SK-N-SH (cell line): ENCODE measurements around the gene THAP3.

Experiments
- CHD2 ChIP-seq: fragments of 150-350 bp; IDR thresholded peaks from 2 replicates; pipeline ENCODE4 v1.6.1; 2018; ENCODE audit warnings: low read length; ENCODE audit not compliant: partially characterized antibody
- CTCF ChIP-seq: fragments of 200-600 bp; sonication (generic); IDR thresholded peaks from 2 replicates; pipeline ENCODE4 v1.6.1; 2017; ENCODE audit warnings: antibody characterized with exemption, mild to moderate bottlenecking, moderate library complexity
- EP300 ChIP-seq, 2 experiments: IDR thresholded peaks; 2 replicates each; pipeline versions ENCODE4 v1.4.0 to v1.6.1; 2012; ENCODE audit warnings: borderline replicate concordance in 1 of 2, low read depth in 1 of 2, low read length in 1 of 2
- RCOR1 ChIP-seq: fragments of 150-350 bp; IDR thresholded peaks from 2 replicates; pipeline ENCODE4 v1.6.1; 2017; ENCODE audit warnings: antibody characterized with exemption, low read length
- TCF12 ChIP-seq: IDR thresholded peaks from 2 replicates; pipeline ENCODE4 v1.4.0; 2012
- TF ChIP-seq, protein P1 (sequence below): IDR thresholded peaks from 2 replicates; pipeline ENCODE4 v1.6.1; 2012; ENCODE audit warnings: mild to moderate bottlenecking, low read depth, low read length, moderate library complexity

- TF ChIP-seq, protein P1, sequence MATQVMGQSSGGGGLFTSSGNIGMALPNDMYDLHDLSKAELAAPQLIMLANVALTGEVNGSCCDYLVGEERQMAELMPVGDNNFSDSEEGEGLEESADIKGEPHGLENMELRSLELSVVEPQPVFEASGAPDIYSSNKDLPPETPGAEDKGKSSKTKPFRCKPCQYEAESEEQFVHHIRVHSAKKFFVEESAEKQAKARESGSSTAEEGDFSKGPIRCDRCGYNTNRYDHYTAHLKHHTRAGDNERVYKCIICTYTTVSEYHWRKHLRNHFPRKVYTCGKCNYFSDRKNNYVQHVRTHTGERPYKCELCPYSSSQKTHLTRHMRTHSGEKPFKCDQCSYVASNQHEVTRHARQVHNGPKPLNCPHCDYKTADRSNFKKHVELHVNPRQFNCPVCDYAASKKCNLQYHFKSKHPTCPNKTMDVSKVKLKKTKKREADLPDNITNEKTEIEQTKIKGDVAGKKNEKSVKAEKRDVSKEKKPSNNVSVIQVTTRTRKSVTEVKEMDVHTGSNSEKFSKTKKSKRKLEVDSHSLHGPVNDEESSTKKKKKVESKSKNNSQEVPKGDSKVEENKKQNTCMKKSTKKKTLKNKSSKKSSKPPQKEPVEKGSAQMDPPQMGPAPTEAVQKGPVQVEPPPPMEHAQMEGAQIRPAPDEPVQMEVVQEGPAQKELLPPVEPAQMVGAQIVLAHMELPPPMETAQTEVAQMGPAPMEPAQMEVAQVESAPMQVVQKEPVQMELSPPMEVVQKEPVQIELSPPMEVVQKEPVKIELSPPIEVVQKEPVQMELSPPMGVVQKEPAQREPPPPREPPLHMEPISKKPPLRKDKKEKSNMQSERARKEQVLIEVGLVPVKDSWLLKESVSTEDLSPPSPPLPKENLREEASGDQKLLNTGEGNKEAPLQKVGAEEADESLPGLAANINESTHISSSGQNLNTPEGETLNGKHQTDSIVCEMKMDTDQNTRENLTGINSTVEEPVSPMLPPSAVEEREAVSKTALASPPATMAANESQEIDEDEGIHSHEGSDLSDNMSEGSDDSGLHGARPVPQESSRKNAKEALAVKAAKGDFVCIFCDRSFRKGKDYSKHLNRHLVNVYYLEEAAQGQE: no peak
- TF ChIP-seq CTCF: no peak
- TF ChIP-seq CHD2: no peak
- no peak for TF ChIP-seq EP300 (IDR thresholded peaks at IDR 0.05; ENCODE audit: borderline replicate concordance in 1 of 2, low read depth in 1 of 2, low read length in 1 of 2)
- TF ChIP-seq RCOR1: no peak
- TF ChIP-seq TCF12: no peak
Measured at GRCh38 chr1:6622396-6623152, 2.1 kb upstream of the THAP3 start.
